OCI-LY7 (cell line): Measurements from ENCODE around the gene NEB.

Source experiments
- EZH2phosphoT487 ChIP-seq: fragments of 200-600 bp; sonication (generic); IDR thresholded peaks from 2 replicates; pipeline ENCODE4 v1.6.1; 2018; ENCODE audit warnings: low read depth, borderline replicate concordance, mild to moderate bottlenecking, mixed run types, antibody characterized with exemption, low read length, moderate library complexity, mixed read lengths
- TF ChIP-seq, protein P1 (sequence below): fragments of 200-600 bp; sonication (generic); conservative IDR thresholded peaks from 2 replicates; pipeline ENCODE4 v1.5.1; 2014; ENCODE audit warnings: mild to moderate bottlenecking, antibody characterized with exemption, low read length, moderate library complexity, mixed read lengths

DNA sequence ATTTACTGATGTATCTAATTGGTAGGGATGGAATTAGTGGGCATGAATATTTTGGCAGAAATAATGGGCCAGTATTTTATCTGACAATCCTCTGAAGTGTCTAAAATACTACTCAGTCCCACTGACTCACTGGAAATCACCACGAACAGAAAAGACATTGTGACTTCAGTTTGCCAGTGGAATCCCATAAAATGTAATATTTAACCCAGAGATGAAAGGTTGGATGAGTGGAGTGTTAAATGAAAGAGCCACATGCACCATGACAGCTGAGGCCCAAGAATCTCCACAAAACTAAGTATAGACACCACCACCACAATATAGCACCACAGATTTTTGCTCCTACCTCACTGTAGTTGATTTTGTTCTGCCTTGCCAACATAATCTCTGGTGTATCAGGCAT, 103.9 kb downstream of the NEB start:
- TF ChIP-seq, protein P1, sequence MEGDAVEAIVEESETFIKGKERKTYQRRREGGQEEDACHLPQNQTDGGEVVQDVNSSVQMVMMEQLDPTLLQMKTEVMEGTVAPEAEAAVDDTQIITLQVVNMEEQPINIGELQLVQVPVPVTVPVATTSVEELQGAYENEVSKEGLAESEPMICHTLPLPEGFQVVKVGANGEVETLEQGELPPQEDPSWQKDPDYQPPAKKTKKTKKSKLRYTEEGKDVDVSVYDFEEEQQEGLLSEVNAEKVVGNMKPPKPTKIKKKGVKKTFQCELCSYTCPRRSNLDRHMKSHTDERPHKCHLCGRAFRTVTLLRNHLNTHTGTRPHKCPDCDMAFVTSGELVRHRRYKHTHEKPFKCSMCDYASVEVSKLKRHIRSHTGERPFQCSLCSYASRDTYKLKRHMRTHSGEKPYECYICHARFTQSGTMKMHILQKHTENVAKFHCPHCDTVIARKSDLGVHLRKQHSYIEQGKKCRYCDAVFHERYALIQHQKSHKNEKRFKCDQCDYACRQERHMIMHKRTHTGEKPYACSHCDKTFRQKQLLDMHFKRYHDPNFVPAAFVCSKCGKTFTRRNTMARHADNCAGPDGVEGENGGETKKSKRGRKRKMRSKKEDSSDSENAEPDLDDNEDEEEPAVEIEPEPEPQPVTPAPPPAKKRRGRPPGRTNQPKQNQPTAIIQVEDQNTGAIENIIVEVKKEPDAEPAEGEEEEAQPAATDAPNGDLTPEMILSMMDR: no peak
- no peak for TF ChIP-seq EZH2phosphoT487
